ENCODE results near the gene VPS13A.

The VPS13A gene

DNA sequence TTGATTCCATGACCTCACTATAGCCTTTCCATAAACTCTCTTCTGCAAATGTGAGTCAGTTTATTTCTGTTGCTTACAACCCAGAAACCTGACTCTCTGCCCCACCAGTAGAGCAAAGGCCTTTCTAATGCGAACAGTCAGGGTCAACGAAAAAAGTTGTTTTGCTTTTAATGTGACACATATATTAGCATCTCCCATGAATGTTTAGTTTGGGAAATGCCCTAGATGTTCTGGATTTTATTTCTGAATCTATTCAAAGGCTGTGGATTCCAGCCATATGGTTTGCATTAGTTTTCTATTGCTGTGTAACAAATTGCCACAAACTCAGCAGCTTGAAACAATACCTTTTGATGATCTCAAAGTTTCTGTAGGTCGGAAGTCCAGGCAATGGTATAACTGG is 277.3 kb downstream of the VPS13A start (continued):
- no peak for TF ChIP-seq ZNF155 (tag by site-specific recombination; IDR thresholded peaks at IDR 0.05)

DNA sequence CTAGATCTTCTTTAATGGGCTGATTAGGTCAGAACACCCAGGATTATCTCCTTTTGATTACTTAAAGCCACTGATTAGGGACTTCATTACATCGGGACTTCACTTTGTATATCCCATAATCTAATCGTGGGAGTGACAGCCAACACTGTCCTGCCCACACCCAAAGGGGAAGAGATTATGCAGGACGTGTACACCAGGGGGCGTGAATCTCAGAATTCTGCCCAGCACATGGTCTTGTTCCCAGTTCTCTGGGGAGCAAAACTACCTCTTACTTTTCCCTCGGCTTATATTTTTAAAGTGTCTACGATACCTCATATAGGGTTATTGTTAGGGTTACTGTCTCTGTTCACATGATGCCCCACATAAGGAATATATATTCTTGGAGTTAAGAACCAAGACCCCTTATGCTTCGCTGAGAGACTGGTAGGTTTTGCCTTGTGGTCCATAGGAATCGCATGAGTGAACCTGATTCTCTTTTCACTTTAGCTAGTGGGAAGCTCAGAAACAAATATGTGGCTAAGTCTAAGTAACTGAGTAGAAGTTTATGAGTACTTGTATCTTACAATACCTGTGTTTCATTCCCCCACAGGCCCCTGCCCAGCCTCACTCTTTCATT is 278.1 kb downstream of the VPS13A start:
- CTCF ChIA-PET: interaction anchor here (0.6 to 6.1 kb wide), 20 partner anchors 8 to 1017 kb away, joined by 3 to 97 read pairs (median 6); no protein-coding TSS in a partner anchor
- no peak for TF ChIP-seq ZFP3 (tag by site-specific recombination; IDR thresholded peaks at IDR 0.05; ENCODE audit: low read depth)
- no peak for TF ChIP-seq ZNF239 (tag by site-specific recombination; IDR thresholded peaks at IDR 0.05)
- TF ChIP-seq, protein P1, sequence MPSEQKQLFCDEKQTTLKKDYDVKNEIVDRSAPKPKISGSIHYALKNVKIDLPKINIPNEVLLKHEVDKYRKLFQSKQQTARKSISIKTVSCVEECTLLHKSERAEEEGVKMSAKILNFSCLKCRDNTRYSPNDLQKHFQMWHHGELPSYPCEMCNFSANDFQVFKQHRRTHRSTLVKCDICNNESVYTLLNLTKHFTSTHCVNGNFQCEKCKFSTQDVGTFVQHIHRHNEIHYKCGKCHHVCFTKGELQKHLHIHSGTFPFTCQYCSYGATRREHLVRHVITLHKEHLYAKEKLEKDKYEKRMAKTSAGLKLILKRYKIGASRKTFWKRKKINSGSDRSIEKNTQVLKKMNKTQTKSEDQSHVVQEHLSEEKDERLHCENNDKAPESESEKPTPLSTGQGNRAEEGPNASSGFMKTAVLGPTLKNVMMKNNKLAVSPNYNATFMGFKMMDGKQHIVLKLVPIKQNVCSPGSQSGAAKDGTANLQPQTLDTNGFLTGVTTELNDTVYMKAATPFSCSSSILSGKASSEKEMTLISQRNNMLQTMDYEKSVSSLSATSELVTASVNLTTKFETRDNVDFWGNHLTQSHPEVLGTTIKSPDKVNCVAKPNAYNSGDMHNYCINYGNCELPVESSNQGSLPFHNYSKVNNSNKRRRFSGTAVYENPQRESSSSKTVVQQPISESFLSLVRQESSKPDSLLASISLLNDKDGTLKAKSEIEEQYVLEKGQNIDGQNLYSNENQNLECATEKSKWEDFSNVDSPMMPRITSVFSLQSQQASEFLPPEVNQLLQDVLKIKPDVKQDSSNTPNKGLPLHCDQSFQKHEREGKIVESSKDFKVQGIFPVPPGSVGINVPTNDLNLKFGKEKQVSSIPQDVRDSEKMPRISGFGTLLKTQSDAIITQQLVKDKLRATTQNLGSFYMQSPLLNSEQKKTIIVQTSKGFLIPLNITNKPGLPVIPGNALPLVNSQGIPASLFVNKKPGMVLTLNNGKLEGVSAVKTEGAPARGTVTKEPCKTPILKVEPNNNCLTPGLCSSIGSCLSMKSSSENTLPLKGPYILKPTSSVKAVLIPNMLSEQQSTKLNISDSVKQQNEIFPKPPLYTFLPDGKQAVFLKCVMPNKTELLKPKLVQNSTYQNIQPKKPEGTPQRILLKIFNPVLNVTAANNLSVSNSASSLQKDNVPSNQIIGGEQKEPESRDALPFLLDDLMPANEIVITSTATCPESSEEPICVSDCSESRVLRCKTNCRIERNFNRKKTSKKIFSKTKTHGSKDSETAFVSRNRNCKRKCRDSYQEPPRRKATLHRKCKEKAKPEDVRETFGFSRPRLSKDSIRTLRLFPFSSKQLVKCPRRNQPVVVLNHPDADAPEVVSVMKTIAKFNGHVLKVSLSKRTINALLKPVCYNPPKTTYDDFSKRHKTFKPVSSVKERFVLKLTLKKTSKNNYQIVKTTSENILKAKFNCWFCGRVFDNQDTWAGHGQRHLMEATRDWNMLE (tag by site-specific recombination; conservative IDR thresholded peaks at IDR 0.05; ENCODE audit: low read depth): no peak
- TF ChIP-seq ZFHX2 (tag by site-specific recombination; conservative IDR thresholded peaks at IDR 0.05): no peak; the same call in 1 of the 2 replicates
- no peak for TF ChIP-seq ZNF223 (tag by site-specific recombination; IDR thresholded peaks at IDR 0.05)
- TF ChIP-seq ZBTB20 (tag by site-specific recombination; IDR thresholded peaks at IDR 0.05): no peak
- TF ChIP-seq BCL11A (tag by site-specific recombination; IDR thresholded peaks at IDR 0.05; ENCODE audit: low read depth): no peak
- no peak for TF ChIP-seq ZSCAN23 (tag by site-specific recombination; IDR thresholded peaks at IDR 0.05)
- TF ChIP-seq, protein P2, sequence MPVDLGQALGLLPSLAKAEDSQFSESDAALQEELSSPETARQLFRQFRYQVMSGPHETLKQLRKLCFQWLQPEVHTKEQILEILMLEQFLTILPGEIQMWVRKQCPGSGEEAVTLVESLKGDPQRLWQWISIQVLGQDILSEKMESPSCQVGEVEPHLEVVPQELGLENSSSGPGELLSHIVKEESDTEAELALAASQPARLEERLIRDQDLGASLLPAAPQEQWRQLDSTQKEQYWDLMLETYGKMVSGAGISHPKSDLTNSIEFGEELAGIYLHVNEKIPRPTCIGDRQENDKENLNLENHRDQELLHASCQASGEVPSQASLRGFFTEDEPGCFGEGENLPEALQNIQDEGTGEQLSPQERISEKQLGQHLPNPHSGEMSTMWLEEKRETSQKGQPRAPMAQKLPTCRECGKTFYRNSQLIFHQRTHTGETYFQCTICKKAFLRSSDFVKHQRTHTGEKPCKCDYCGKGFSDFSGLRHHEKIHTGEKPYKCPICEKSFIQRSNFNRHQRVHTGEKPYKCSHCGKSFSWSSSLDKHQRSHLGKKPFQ (tag by site-specific recombination; IDR thresholded peaks at IDR 0.05): no peak
- TF ChIP-seq ZBTB21 (tag by site-specific recombination; IDR thresholded peaks at IDR 0.05): no peak
- no peak for TF ChIP-seq GFI1B (tag by site-specific recombination; IDR thresholded peaks at IDR 0.05)
- TF ChIP-seq ZNF10 (tag by site-specific recombination; IDR thresholded peaks at IDR 0.05): no peak
- TF ChIP-seq, protein P3, sequence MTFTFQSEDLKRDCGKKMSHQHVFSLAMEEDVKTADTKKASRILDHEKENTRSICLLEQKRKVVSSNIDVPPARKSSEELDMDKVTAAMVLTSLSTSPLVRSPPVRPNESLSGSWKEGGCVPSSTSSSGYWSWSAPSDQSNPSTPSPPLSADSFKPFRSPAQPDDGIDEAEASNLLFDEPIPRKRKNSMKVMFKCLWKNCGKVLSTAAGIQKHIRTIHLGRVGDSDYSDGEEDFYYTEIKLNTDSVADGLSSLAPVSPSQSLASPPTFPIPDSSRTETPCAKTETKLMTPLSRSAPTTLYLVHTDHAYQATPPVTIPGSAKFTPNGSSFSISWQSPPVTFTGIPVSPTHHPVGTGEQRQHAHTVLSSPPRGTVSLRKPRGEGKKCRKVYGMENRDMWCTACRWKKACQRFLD (tag by site-specific recombination; IDR thresholded peaks at IDR 0.05): no peak
- TF ChIP-seq, protein P4, sequence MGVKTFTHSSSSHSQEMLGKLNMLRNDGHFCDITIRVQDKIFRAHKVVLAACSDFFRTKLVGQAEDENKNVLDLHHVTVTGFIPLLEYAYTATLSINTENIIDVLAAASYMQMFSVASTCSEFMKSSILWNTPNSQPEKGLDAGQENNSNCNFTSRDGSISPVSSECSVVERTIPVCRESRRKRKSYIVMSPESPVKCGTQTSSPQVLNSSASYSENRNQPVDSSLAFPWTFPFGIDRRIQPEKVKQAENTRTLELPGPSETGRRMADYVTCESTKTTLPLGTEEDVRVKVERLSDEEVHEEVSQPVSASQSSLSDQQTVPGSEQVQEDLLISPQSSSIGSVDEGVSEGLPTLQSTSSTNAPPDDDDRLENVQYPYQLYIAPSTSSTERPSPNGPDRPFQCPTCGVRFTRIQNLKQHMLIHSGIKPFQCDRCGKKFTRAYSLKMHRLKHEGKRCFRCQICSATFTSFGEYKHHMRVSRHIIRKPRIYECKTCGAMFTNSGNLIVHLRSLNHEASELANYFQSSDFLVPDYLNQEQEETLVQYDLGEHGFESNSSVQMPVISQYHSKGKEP (tag by site-specific recombination; IDR thresholded peaks at IDR 0.05): no peak
- no peak for TF ChIP-seq ZNF585B (tag by site-specific recombination; IDR thresholded peaks at IDR 0.05)
- no peak for TF ChIP-seq ZNF529 (tag by site-specific recombination; IDR thresholded peaks at IDR 0.05; ENCODE audit: insufficient replicate concordance)
- TF ChIP-seq ZNF211 (tag by site-specific recombination; IDR thresholded peaks at IDR 0.05; ENCODE audit: low read depth): no peak

More for the DNA sequence above, 278.1 kb downstream of the VPS13A start:
- POLR2A ChIA-PET: no interaction called here
- Histone ChIP-seq H3K9me3 (ENCODE audit: control insufficient read depth, insufficient read depth, low read depth, low read length) (no peaks in the 10 kb centered on the region), H3K27ac (ENCODE audit: extremely low read depth, low read depth, low read length) (no peak overlapping the region), H3K4me3 (ENCODE audit: low read depth, low read length) (no peak overlapping the region), H3K4me1 (ENCODE audit: control insufficient read depth, insufficient read depth, low read length) (no peaks in the 10 kb centered on the region), H3K36me3 (ENCODE audit: control insufficient read depth in 2 of 2, insufficient read depth in 1 of 2, low read length in 2 of 2) (no peaks in the 10 kb centered on the region)

Data from HEK293 (cell line).